ENCODE results near the gene EYA4.

DNA sequence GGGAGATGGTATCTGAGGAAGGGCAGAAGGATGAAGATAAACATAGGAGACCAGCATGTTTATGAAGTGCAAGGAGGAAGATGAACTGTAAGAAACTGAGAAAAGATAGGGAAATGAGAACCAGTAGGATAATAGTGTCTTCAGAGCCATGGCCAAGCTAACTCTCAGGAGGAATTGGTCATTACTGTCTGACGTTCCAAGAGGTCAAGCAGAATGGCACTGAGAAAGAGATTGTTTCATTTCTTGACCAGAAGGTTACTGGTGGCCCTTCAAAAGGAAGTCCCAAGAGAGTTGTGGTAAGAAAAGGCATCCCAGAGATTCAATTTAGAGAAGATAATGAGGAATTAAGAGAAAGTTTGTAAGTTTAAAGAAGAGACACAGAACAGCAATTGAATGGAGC, 47.5 kb downstream of the EYA4 start:
- no peak for TF ChIP-seq TAF1 (IDR thresholded peaks at IDR 0.05; ENCODE audit: borderline replicate concordance, low read depth, low read length)
- no peak for TF ChIP-seq POLR2AphosphoS5 (IDR thresholded peaks at IDR 0.05; ENCODE audit: low read depth, low read length)

All from GM12892 (cell line).